H1 (cell line): Measurements from ENCODE around the gene DCAF17. TPM values are rescaled to one million over a fixed set of nuclear protein-coding genes. Genes with fewer than 3 reads are reported as not detected.

Experiments used
- ASH2L ChIP-seq: fragments of 200-600, 300-600 bp; sonication (generic); IDR thresholded peaks from one replicate; pipeline ENCODE4 v1.7.1; 2017; ENCODE audit warnings: low read length
- ATF2 ChIP-seq: IDR thresholded peaks from 2 replicates; pipeline ENCODE4 v1.6.1; 2012; ENCODE audit warnings: low read length, inconsistent platforms
- CBX8 ChIP-seq: fragments of 300-800, 300-1000 bp; sonication (generic); IDR thresholded peaks from 2 replicates; pipeline ENCODE4 v1.7.1; 2016; ENCODE audit warnings: low read depth, low read length, borderline replicate concordance
- CREB1 ChIP-seq: IDR thresholded peaks from 2 replicates; pipeline ENCODE4 v1.6.1; 2012; ENCODE audit warnings: inconsistent platforms
- NANOG ChIP-seq: IDR thresholded peaks from 2 replicates; pipeline ENCODE4 v1.6.1; 2011; ENCODE audit warnings: low read length, low read depth, mild to moderate bottlenecking, inconsistent platforms; ENCODE audit not compliant: insufficient read depth, poor library complexity, severe bottlenecking
- polyA plus RNA-seq, 7 experiments: library from polyadenylated mRNA; depleted of rRNA in 3 of 7; stranded (reverse) in 5 of 7; unstranded in 2 of 7; fragments of >200 nt in 5 of 7; fragments of 200-250 nt in 2 of 7; gene quantifications; 1 replicate in 5 of 7; 2 replicates in 1 of 7; 4 replicates in 1 of 7; pipeline versions ENCODE4 v1.2.1 to v1.2.3, GENCODE V29; 2011 to 2013; ENCODE audit warnings: missing spikeins in 2 of 7, mixed read lengths in 2 of 7
- total RNA-seq: library from RNA; stranded (reverse); fragmentation: NEBNext Ultra II Directional; extraction: Animal tissue kit (Norgen Biotek cat#: 25700); gene quantifications from 2 replicates; pipeline ENCODE4 v1.2.1, GENCODE V29; 2021

DCAF17 gene
- total and polyA plus RNA-seq, 2 of the 8 experiments (the other 6 are each of a cell fraction or from before 2014, with no cell fraction given), result 10.7 to 30.0 TPM

GRCh38 chr2:171521361-171522051 lies 87.5 kb downstream of the DCAF17 start (continued):
- TF ChIP-seq NANOG (no peak), ATF2 (no peak), ASH2L (no peak), CBX8 (no peak), CREB1 (no peak)
